K562 (cell line): ENCODE results near the gene TGFB1I1. TPM values are rescaled to one million over a fixed set of nuclear protein-coding genes. Genes with fewer than 3 reads are reported as not detected.

Experiments used
- ZNF589 ChIP-seq: fragments of 200-800 bp; sonication (Bioruptor generic); IDR thresholded peaks from 2 replicates; pipeline ENCODE4 v1.6.1; 2016; ENCODE audit warnings: low read depth, missing genetic modification characterization, missing compliant biosample characterization
- polyA plus RNA-seq, 8 experiments: library from polyadenylated mRNA; depleted of rRNA in 4 of 8; stranded (reverse) in 5 of 8; unstranded in 3 of 8; fragments of >200 nt; fragmentation: Nextera tagmentation in 2 of 8; fragmentation: Illumina TruSeq in 1 of 8; extraction: Ambion mirVana in 2 of 8; extraction: Trizol in 1 of 8; gene quantifications; 2 replicates each; pipeline versions ENCODE4 v1.2.1 to v1.2.3, GENCODE V29; 2011 to 2014; ENCODE audit warnings: inconsistent platforms in 1 of 8, missing spikeins in 1 of 8
- total RNA-seq, 7 experiments: library from RNA; depleted of rRNA in 6 of 7; stranded (reverse); fragments of >200 nt in 6 of 7; fragmentation: Illumina TruSeq in 2 of 7; extraction: Trizol in 2 of 7; gene quantifications; 2 replicates each; pipeline versions ENCODE4 v1.2.1 to v1.2.3, GENCODE V29; 2011 to 2021; ENCODE audit warnings: low replicate concordance in 1 of 7
- TF ChIP-seq, protein P1 (sequence below): fragments of 250-450 bp; sonication (Bioruptor Pico); IDR thresholded peaks from 2 replicates; pipeline ENCODE4 v1.5.0; 2021; ENCODE audit warnings: mild to moderate bottlenecking, borderline replicate concordance
- TF ChIP-seq, protein P2 (sequence below): fragments of 450-650 bp; IDR thresholded peaks from 2 replicates; pipeline ENCODE4 v1.6.1; 2018; ENCODE audit not compliant: partially characterized antibody

TGFB1I1 gene
- total and polyA plus RNA-seq, 9 of the 15 experiments (the other 6 are each of a cell fraction or from before 2014, with no cell fraction given): 0.04 to 0.91 (median 0.19) TPM

DNA sequence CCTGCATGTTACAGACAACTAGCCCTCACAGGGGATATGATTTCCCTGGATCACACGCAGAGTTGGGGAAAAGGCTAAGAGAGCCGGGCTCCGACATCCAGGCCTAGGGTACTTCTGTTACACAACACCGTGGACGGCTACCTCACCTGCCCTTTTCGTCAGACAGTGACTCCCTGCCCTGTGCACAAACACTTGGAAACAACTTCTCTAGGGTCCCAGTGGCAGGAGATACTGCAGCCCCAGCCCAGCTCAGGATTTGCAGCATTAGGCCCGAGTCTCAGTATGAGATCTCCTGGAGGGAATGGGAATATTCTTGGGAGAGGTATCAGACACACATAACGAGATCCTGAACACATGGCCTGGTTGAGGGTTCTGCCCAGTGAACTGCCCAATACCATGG, 28.0 kb downstream of the TGFB1I1 start (continued):
- TF ChIP-seq, protein P1, sequence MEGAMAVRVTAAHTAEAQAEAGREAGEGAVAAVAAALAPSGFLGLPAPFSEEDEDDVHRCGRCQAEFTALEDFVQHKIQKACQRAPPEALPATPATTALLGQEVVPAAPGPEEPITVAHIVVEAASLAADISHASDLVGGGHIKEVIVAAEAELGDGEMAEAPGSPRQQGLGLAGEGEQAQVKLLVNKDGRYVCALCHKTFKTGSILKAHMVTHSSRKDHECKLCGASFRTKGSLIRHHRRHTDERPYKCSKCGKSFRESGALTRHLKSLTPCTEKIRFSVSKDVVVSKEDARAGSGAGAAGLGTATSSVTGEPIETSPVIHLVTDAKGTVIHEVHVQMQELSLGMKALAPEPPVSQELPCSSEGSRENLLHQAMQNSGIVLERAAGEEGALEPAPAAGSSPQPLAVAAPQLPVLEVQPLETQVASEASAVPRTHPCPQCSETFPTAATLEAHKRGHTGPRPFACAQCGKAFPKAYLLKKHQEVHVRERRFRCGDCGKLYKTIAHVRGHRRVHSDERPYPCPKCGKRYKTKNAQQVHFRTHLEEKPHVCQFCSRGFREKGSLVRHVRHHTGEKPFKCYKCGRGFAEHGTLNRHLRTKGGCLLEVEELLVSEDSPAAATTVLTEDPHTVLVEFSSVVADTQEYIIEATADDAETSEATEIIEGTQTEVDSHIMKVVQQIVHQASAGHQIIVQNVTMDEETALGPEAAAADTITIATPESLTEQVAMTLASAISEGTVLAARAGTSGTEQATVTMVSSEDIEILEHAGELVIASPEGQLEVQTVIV: no peak
- TF ChIP-seq ZNF589 (CRISPR knock-in tag): no peak
- TF ChIP-seq, protein P2, sequence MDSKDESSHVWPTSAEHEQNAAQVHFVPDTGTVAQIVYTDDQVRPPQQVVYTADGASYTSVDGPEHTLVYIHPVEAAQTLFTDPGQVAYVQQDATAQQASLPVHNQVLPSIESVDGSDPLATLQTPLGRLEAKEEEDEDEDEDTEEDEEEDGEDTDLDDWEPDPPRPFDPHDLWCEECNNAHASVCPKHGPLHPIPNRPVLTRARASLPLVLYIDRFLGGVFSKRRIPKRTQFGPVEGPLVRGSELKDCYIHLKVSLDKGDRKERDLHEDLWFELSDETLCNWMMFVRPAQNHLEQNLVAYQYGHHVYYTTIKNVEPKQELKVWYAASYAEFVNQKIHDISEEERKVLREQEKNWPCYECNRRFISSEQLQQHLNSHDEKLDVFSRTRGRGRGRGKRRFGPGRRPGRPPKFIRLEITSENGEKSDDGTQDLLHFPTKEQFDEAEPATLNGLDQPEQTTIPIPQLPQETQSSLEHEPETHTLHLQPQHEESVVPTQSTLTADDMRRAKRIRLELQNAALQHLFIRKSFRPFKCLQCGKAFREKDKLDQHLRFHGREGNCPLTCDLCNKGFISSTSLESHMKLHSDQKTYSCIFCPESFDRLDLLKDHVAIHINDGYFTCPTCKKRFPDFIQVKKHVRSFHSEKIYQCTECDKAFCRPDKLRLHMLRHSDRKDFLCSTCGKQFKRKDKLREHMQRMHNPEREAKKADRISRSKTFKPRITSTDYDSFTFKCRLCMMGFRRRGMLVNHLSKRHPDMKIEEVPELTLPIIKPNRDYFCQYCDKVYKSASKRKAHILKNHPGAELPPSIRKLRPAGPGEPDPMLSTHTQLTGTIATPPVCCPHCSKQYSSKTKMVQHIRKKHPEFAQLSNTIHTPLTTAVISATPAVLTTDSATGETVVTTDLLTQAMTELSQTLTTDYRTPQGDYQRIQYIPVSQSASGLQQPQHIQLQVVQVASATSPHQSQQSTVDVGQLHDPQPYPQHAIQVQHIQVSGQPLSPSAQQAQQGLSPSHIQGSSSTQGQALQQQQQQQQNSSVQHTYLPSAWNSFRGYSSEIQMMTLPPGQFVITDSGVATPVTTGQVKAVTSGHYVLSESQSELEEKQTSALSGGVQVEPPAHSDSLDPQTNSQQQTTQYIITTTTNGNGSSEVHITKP: no peak
